K562 (cell line): ENCODE results near the gene WDR45. TPM values are rescaled to one million over a fixed set of nuclear protein-coding genes. Genes with fewer than 3 reads are reported as not detected.

Experiments
- ATAC-seq: fragments of 200-7000 bp; cut with Tn5 transposase; 3 replicates; pipeline ENCODE4 v1.9.1; 2020; ENCODE audit warnings: moderate library complexity
- BruUV-seq: library from RNA; stranded (reverse); fragments of 400-500 nt; replicated peaks from 2 replicates; lab custom pipeline; 2021; lab: Mats Ljungman, UMichigan
- CTCF ChIA-PET: fragments of 300-600 bp; formaldehyde crosslinking; extraction: SDS; loops from one replicate; lab custom pipeline; 2021; ENCODE audit warnings: low intra/inter-chr PET ratio; lab: Yijun Ruan, JAX
- POLR2A ChIA-PET: fragments of 300-600, 350-650 bp; sonication (Branson Sonifier 250); formaldehyde crosslinking; extraction: SDS; loops from one replicate; lab custom pipeline; 2021; ENCODE audit warnings: antibody characterized with exemption, inconsistent platforms; lab: Yijun Ruan, JAX
- DNase-seq, 4 experiments: peaks; one replicate each; pipeline versions ENCODE4 v3.0.0 to v3.0.0-alpha.2; 2011 to 2018; ENCODE audit warnings: low spot score in 3 of 4, mixed read lengths in 3 of 4; ENCODE audit errors: extremely low read depth in 1 of 4
- FAIRE-seq: peaks from 2 replicates; lab custom pipeline; 2011; peaks lifted over from hg19 to GRCh38; lab: Jason Lieb, UNC
- H2AFZ ChIP-seq: 2 replicates; pipeline ENCODE4 v1.6.0; 2011; ENCODE audit warnings: low read depth, low read length, control low read depth, inconsistent platforms
- H3K27ac ChIP-seq: fragments of 200-600 bp; 3 replicates; pipeline ENCODE4 v1.8.0; 2011; ENCODE audit warnings: low read depth, mild to moderate bottlenecking, control low read depth, inconsistent platforms, low read length, moderate library complexity, mixed read lengths; ENCODE audit errors: extremely low read depth
- H3K27me3 ChIP-seq, 2 experiments: fragments of 300-600 bp in 1 of 2; 2 replicates in 1 of 2; 3 replicates in 1 of 2; pipeline versions ENCODE4 v1.6.0 to v1.8.0; 2011; ENCODE audit warnings: inconsistent platforms in 2 of 2, low read length in 2 of 2, mild to moderate bottlenecking in 1 of 2, mixed read lengths in 1 of 2, moderate library complexity in 1 of 2; ENCODE audit not compliant: control insufficient read depth in 2 of 2, insufficient read depth in 2 of 2
- H3K36me3 ChIP-seq: fragments of 300-600 bp; 3 replicates; pipeline ENCODE4 v1.8.0; 2011; ENCODE audit warnings: mild to moderate bottlenecking, low read length, inconsistent platforms; ENCODE audit not compliant: control insufficient read depth, insufficient read depth
- H3K4me1 ChIP-seq, 2 experiments: fragments of 200-600 bp in 1 of 2; replicated peaks in 1 of 2; 2 replicates in 1 of 2; 3 replicates in 1 of 2; pipeline versions ENCODE4 v1.5.1 to v1.8.0; 2011; ENCODE audit warnings: inconsistent platforms in 2 of 2, low read length in 2 of 2, mild to moderate bottlenecking in 1 of 2, mixed read lengths in 1 of 2, moderate library complexity in 1 of 2; ENCODE audit not compliant: control insufficient read depth in 2 of 2, insufficient read depth in 2 of 2
- H3K4me2 ChIP-seq: 2 replicates; pipeline ENCODE4 v1.6.1; 2011; ENCODE audit warnings: low read length, control low read depth, inconsistent platforms, mixed read lengths; ENCODE audit not compliant: insufficient read depth
- H3K4me3 ChIP-seq: fragments of 200-600 bp; sonication (generic), shearing (Covaris generic); 2 replicates; pipeline ENCODE4 v1.5.1; 2016; ENCODE audit warnings: control low read depth, inconsistent platforms
- H3K79me2 ChIP-seq: fragments of 200-600 bp; 3 replicates; pipeline ENCODE4 v1.8.0; 2011; ENCODE audit warnings: low read length, inconsistent platforms; ENCODE audit not compliant: control insufficient read depth, insufficient read depth
- H3K9ac ChIP-seq, 2 experiments: 2 replicates each; pipeline versions ENCODE4 v1.6.0 to v1.6.1; 2011; ENCODE audit warnings: low read depth in 2 of 2, low read length in 2 of 2, control low read depth in 1 of 2, inconsistent platforms in 1 of 2, mild to moderate bottlenecking in 1 of 2, mixed read lengths in 1 of 2; ENCODE audit not compliant: insufficient read depth in 1 of 2
- H3K9me1 ChIP-seq: one replicate; pipeline ENCODE4 v1.6.0; 2011; ENCODE audit warnings: inconsistent platforms, mild to moderate bottlenecking, low read length, moderate library complexity; ENCODE audit not compliant: control insufficient read depth, insufficient read depth
- H3K9me3 ChIP-seq: replicated peaks from 2 replicates; pipeline ENCODE4 v1.5.1; 2011; ENCODE audit warnings: low read depth, low read length, inconsistent platforms; ENCODE audit not compliant: control insufficient read depth, insufficient read depth
- H4K20me1 ChIP-seq: replicated peaks from 2 replicates; pipeline ENCODE4 v1.6.1; 2011; ENCODE audit warnings: low read length, inconsistent platforms, mixed read lengths; ENCODE audit not compliant: control insufficient read depth, insufficient read depth
- BCL6 ChIP-seq: fragments of 250-450 bp; sonication (Bioruptor Pico); IDR thresholded peaks from 2 replicates; pipeline ENCODE4 v1.4.0; 2020
- FOXK1 ChIP-seq: sonication (generic); formaldehyde crosslinking; IDR thresholded peaks from 2 replicates; pipeline ENCODE4 v1.8.0; 2022; ENCODE audit warnings: missing genetic modification reagents, mild to moderate bottlenecking, borderline replicate concordance
- FUS ChIP-seq: fragments of 200-400 bp; formaldehyde crosslinking; optimal IDR thresholded peaks from 2 replicates; pipeline ENCODE3; 2017; ENCODE audit warnings: low read depth, low read length
- HNRNPK ChIP-seq: fragments of 200-400 bp; formaldehyde crosslinking; IDR thresholded peaks from one replicate; pipeline ENCODE4 v1.6.1; 2018; ENCODE audit warnings: mild to moderate bottlenecking, low read depth, low read length; ENCODE audit not compliant: poor library complexity, severe bottlenecking
- JUNB ChIP-seq: fragments of 450-650 bp; formaldehyde crosslinking; conservative IDR thresholded peaks from 2 replicates; pipeline ENCODE4 v1.4.0; 2020; ENCODE audit warnings: mild to moderate bottlenecking
- SRSF3 ChIP-seq: fragments of 200-400 bp; formaldehyde crosslinking; IDR thresholded peaks from 2 replicates; pipeline ENCODE4 v1.6.1; 2016; ENCODE audit warnings: mild to moderate bottlenecking, low read length, moderate library complexity; ENCODE audit not compliant: insufficient read depth
- TEAD2 ChIP-seq: fragments of 450-650 bp; IDR thresholded peaks from 2 replicates; pipeline ENCODE4 v1.6.1; 2016; ENCODE audit warnings: missing genetic modification characterization, control low read depth, missing compliant biosample characterization
- ZNF23 ChIP-seq: fragments of 250-450 bp; sonication (Bioruptor Pico); IDR thresholded peaks from 2 replicates; pipeline ENCODE4 v1.4.0; 2020; ENCODE audit warnings: mild to moderate bottlenecking
- ZNF24 ChIP-seq: fragments of 450-650 bp; IDR thresholded peaks from 2 replicates; pipeline ENCODE4 v1.6.1; 2016
- WGBS: fragments of 100-300 bp; shearing (Covaris generic); methylation state at CpG from one replicate; pipeline ENCODE4 v1.1.6; 2016; ENCODE audit warnings: low coverage, mixed read lengths; ENCODE audit not compliant: insufficient coverage; ENCODE audit errors: missing lambda C conversion rate; 5-methylcytosine and 5-hydroxymethylcytosine counted together
- in situ Hi-C: fragments of 300-500 bp; cut with MboI; formaldehyde crosslinking; loops from 4 replicates; pipeline ENCODE4 v1.15.0; 2018; ENCODE audit warnings: inconsistent platforms, mixed read lengths
- intact Hi-C: fragments of 100-400 bp; cut with micrococcal nuclease; formaldehyde crosslinking; loops from 2 replicates; pipeline ENCODE4 v1.14.2; 2022
- polyA plus RNA-seq, 8 experiments: library from polyadenylated mRNA; depleted of rRNA in 4 of 8; stranded (reverse) in 5 of 8; unstranded in 3 of 8; fragments of >200 nt; fragmentation: Nextera tagmentation in 2 of 8; fragmentation: Illumina TruSeq in 1 of 8; extraction: Ambion mirVana in 2 of 8; extraction: Trizol in 1 of 8; gene quantifications; 2 replicates each; pipeline versions ENCODE4 v1.2.1 to v1.2.3, GENCODE V29; 2011 to 2014; ENCODE audit warnings: inconsistent platforms in 1 of 8, missing spikeins in 1 of 8
- total RNA-seq, 7 experiments: library from RNA; depleted of rRNA in 6 of 7; stranded (reverse); fragments of >200 nt in 6 of 7; fragmentation: Illumina TruSeq in 2 of 7; extraction: Trizol in 2 of 7; gene quantifications; 2 replicates each; pipeline versions ENCODE4 v1.2.1 to v1.2.3, GENCODE V29; 2011 to 2021; ENCODE audit warnings: low replicate concordance in 1 of 7
- TF ChIP-seq, protein P1 (sequence below), 3 experiments: IDR thresholded peaks in 2 of 3; conservative IDR thresholded peaks in 1 of 3; 2 replicates each; pipeline ENCODE4 v1.5.1; 2011 to 2012; ENCODE audit warnings: low read length in 3 of 3, mild to moderate bottlenecking in 3 of 3, control low read depth in 2 of 3, improper control_type of control experiment in 1 of 3, inconsistent platforms in 1 of 3, low read depth in 1 of 3, mixed read lengths in 1 of 3, moderate library complexity in 1 of 3; ENCODE audit not compliant: insufficient read depth in 2 of 3
- TF ChIP-seq, protein P2 (sequence below): sonication (generic); formaldehyde crosslinking; IDR thresholded peaks from 2 replicates; pipeline ENCODE4 v1.8.1; 2023; ENCODE audit warnings: mild to moderate bottlenecking, missing genetic modification reagents
- TF ChIP-seq, protein P3 (sequence below): fragments of 450-650 bp; formaldehyde crosslinking; IDR thresholded peaks from 2 replicates; pipeline ENCODE4 v1.4.0; 2022; ENCODE audit warnings: mild to moderate bottlenecking, moderate library complexity

The WDR45 gene
- total and polyA plus RNA-seq, 9 of the 15 experiments (the other 6 are each of a cell fraction or from before 2014, with no cell fraction given): 19.4 to 136 (median 59.7) TPM

DNA sequence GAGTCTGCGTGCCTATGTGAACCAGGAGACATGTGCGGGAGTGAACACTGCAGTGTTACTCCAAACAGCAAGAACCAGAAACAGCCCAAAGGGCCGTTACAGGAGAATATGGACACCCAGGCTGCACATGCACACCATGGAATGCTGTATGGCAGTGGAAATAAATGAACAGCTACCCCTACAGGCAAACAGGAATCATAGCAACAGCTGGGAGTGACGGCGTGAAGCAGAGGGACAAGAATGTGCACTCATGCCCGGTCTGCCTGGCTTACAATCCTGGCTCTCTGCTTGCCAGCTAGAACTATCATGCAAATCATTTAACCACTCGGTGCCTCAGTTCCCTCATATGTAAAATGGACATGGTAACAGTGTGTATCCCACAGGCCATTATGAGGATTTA, 27.2 kb upstream of the WDR45 start (continued):
- TF ChIP-seq, protein P1, sequence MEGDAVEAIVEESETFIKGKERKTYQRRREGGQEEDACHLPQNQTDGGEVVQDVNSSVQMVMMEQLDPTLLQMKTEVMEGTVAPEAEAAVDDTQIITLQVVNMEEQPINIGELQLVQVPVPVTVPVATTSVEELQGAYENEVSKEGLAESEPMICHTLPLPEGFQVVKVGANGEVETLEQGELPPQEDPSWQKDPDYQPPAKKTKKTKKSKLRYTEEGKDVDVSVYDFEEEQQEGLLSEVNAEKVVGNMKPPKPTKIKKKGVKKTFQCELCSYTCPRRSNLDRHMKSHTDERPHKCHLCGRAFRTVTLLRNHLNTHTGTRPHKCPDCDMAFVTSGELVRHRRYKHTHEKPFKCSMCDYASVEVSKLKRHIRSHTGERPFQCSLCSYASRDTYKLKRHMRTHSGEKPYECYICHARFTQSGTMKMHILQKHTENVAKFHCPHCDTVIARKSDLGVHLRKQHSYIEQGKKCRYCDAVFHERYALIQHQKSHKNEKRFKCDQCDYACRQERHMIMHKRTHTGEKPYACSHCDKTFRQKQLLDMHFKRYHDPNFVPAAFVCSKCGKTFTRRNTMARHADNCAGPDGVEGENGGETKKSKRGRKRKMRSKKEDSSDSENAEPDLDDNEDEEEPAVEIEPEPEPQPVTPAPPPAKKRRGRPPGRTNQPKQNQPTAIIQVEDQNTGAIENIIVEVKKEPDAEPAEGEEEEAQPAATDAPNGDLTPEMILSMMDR (IDR thresholded peaks at IDR 0.05 in 2 of 3, conservative IDR thresholded peaks at IDR 0.05 in 1 of 3; ENCODE audit: insufficient read depth in 2 of 3, low read depth in 1 of 3, low read length in 3 of 3): peak; percentile 63 to 75 (median 73)
- no peak for TF ChIP-seq JUNB (CRISPR knock-in tag)

DNA sequence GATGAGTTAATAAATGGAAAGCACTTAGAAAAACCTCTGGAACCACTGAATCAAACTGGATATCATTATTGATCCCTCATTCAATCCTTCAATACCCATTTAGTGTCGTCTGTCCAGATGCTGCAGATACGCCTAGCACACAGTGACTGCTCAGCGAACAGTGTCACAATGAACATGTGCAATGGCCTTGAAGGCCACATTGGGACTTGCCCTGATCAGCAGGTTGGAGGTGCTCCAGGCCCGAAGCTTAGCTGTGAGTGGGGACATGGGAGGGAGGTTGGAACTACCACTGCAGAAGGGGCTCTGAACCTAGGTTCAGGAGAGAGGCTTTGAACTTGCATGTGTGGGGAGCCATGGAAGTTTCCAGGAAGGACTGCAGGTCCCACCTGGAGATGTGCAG, 26.6 kb upstream of the WDR45 start:
- no peak for ATAC-seq
- Histone ChIP-seq H3K9me3 (no peaks in the 10 kb centered on the region), H3K4me3 (no peak overlapping the region), H4K20me1 (no peaks in the 10 kb centered on the region), H3K27me3 (no peaks in the 10 kb centered on the region), H3K36me3 (peaks cover 18% of the 10 kb centered on the region; the same call in 2 of the 3 replicates), H2AFZ (no peak overlapping the region), H3K79me2 (no peaks in the 10 kb centered on the region; the same call in 2 of the 3 replicates), H3K4me1 (peaks cover 2 to 9% of the 10 kb centered on the region in 2 experiments; a peak in 4 of 5 replicates), H3K27ac (no peak overlapping the region; the same call in 2 of the 3 replicates), H3K9me1 (no peaks in the 10 kb centered on the region), H3K9ac (no peak overlapping the region), H3K4me2 (no peak overlapping the region)
- CTCF ChIA-PET: interaction anchor here (0.6 kb wide), 1 partner anchor 104 kb away, joined by 3 read pairs; the partner anchor contains the start of gene GRIPAP1
- POLR2A ChIA-PET: no interaction called here
- in situ Hi-C loops (loop anchor here (10.0 kb wide), 1 partner anchor 131 kb away; the partner anchor contains the start of gene KCND1), intact Hi-C loops (no loop called here)
- FAIRE-seq: no peak
- 100% methylated on average over 3 of the region's 4 CpGs for WGBS
- BruUV-seq: no TSS peak
- TF ChIP-seq FUS (no peak), HNRNPK (no peak), ZNF23 (CRISPR knock-in tag) (no peak), TEAD2 (tag) (no peak), ZNF24 (no peak), FOXK1 (no peak), SRSF3 (no peak), BCL6 (no peak)
- TF ChIP-seq, protein P2, sequence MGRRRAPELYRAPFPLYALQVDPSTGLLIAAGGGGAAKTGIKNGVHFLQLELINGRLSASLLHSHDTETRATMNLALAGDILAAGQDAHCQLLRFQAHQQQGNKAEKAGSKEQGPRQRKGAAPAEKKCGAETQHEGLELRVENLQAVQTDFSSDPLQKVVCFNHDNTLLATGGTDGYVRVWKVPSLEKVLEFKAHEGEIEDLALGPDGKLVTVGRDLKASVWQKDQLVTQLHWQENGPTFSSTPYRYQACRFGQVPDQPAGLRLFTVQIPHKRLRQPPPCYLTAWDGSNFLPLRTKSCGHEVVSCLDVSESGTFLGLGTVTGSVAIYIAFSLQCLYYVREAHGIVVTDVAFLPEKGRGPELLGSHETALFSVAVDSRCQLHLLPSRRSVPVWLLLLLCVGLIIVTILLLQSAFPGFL (CRISPR knock-in tag): no peak
- TF ChIP-seq, protein P3, sequence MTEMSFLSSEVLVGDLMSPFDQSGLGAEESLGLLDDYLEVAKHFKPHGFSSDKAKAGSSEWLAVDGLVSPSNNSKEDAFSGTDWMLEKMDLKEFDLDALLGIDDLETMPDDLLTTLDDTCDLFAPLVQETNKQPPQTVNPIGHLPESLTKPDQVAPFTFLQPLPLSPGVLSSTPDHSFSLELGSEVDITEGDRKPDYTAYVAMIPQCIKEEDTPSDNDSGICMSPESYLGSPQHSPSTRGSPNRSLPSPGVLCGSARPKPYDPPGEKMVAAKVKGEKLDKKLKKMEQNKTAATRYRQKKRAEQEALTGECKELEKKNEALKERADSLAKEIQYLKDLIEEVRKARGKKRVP: no peak
- no peak for DNase-seq
